CD4-positive, alpha-beta T cell treated with Interleukin-4 for 1 hour (primary cell): ENCODE data around the gene HMG20B.

Source experiments
- DNase-seq, 2 donors: peaks; one replicate each; pipeline ENCODE4 v3.0.0-alpha.2; 2020 to 2022

Gene HMG20B

DNA sequence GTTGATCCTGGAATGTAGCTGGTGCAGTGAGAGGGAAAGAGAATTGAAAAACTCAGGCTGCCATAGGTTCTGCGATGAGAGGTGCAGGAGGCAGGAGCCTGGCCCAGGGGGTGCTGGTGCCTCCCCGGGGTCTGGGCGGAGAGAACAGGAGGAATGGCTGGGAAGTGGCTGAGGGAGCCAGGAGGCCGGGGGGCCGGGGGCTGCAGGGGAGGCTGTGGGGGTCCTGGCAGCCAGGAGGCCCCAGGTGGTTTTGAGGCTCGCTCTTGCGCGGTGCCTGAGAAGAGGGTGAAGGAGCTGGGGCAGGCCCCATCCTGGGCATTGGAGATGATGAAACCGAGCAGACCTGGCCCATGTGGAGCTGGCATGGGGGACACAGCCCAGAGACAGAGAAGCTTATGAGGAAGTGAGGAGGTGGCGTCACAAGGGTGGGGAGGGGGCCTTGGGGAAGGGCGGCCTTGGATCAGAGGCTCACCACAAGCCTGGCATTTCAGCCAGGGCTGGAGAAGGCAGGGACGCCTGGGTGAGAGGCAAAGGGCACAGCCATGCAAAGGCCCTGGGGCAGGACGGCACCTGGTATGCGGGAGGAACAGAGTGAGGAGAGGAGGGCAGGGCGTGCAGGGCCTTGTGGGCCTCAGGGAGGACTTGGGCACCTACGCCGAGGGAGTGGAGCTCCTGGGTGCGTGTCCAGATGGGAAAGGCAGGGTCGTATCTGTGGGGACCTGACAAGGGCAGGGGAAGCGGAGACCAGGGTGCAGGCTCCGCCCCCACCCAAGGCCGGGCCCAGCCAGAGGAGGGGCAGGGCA lies 35.1 kb upstream of the HMG20B start:
- DNase-seq, result no peak

DNA sequence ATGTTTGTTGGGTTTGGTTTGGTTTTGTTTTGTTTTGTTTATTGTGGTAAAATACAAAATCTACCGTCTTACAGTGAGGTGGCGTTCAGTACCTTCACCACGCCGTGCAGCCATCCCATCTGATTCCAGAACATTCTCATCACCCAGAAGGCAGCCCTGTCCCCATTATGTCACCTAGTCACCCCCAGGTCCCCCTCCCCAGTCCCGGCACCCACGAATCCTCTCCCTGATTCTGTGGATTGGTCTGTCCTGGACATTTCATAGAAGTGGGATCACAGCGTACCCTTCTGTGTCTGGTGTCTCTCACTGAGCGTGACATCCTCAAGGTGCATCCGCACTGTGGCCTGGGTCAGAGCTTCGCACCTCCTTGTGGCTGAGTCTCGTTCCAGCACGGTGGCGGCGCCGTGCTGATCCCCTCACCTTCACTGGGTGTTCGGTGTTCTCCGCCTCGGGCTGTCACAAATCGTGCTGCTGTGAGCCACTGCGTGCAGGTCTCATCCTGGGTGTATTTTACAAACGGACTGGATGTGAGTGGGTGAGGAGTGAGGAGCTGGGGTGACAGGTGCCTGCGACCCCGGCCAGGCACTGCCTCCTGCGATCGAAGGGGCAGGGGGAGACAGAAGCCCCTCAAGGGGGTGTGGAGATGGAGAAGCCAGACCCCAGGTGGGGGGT lies 34.4 kb upstream of the HMG20B start:
- DNase-seq, result no peak

DNA sequence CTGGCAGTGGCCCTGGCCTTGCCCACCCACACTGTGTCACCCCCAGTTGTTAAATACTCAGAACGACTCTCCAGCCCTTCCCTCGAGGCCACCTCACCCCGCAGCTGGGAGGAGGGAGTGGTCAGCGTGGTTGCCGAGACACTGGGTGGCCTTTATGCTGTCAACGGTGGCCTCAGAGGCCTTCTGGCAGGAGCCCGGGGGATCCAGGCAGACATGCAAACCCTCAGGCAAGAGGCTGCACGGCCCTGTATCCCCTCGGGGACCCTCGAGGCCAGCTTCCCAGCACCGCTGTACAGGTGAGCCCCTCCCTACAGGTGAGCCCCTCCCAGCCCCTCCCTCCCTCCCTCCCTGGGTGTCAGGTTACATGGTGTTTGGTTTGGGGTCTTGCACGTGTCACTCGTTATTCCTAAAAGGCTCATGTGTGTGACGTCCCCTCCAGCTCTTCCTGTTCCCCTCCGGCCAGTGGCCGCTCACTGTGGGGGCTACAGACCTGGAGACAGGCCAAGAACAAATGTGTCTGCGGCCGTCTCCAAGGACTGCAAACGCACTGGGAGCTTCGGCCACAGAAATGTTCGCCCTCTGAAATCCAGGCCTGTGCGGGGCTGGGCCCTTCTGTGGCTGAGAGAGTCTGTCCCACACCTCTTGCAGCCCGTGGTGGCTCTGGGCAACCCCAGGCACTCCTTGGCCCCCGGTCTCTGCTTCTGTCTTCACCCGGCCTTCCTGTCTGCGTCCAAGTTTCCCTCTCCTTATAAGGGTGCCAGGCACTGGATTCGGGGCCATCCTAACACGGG lies 33.6 kb upstream of the HMG20B start, which contains the start of gene TEKTIP1:
TEKTIP1 (plus strand) TSS at position 210 of the 791 bp plus-strand sequence; CDS start at position 214, 4 bp downstream.
- DNase-seq, result no peak

DNA sequence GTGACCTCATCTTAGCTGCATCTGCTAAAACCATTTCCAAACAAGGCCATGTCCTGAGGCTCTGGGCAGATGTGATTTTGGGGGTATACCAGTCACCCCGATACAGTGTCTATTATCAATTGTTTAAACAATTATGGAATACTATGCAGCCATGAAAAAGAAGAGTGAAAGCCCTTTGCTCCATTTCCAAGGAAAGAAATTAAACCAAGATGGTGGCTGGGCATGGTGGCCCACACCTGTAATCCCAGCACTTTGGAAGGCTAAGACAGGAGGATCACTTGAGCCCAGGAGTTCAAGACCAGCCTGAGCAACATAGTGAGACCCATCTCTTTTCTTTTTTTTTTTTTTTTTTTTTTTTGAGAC lies 33.0 kb upstream of the HMG20B start:
- DNase-seq, result no peak

DNA sequence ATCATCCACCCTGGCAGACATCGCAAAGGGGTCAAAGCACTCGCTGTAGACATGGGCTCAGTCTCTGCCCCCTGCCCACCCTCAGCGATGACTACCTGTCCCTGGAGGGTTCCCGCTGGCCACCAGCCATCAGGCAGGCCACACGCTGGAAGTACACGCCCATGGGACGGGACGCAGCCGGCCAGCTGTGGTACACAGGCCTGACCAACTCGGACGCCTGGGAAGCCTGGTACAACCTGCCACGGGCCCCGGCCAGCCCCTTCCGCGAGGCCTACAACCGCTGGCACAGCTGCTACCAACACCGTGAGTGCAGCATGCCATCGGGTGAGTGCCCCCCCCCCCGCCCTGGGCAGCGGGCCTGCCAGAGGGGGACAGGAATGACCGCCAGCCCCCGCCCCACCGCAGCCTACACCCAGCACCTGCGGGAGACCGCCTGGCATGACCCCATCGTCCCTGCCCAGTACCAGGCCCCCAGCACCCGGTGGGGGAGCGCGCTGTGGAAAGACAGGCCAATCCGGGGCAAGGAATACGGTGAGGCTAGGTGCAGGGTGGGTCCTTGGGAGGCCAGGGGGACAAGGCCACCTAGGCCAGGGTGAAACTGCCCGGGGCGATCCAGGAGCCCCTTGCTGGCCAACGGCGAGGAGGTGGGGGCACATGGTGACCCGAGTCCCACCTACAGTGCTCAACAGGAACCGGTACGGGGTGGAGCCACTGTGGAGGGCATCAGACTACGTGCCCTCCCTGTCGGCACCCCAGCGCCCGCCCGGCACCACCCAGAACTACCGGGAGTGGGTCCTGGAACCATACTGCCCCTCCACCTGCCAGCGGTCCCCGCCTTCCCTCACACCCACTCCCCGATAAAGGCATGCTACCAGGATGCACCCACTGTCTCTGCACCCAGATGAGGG lies 29.3 kb upstream of the HMG20B start:
- DNase-seq, result no peak

- DNase-seq, result no peak
Measured at GRCh38 chr19:3544058-3544376, 28.7 kb upstream of the HMG20B start.

DNA sequence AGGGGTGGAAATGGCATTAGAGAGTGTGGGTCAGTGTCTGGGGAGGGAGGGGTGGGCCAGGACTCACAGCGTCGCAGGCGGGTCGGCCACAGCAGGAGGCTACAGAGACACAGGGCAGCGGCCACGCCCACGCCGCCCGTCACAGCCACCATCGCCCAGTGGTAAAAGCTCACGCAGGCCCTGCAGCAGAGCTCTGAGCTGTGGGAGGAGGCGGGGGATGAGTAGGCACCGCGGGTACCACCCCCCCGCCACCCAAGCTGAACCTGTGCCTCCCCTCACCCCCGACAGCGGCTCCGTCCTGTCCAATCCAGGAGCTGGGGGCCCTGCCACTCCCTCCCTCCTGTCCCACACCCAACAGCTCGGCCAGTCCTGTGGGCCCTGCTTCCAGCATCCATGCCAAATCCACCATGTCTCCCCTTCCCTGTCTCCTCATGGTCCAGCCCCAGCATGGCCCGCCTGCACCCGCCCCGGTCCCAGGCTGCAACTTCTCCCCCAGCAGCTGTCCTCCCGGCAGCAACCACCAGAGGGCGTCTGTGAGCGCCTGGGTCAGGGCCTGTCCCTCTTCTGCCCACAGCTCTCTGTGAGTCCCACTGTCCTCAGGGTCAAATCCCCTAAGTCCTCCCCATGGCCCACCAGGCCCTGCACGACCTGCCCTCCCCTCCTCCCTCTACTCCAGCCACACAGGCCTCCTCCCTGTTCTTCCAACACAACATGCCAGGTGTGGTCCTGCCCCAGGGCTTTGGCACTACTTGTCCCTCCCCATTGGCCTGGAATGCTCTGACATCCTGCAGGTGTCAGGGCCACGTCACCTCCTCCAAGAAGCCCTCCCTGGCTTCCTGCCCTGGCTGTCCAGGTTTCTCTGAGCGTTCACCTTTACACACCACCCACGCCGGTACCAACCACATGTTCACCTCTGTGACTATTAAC lies 27.7 kb upstream of the HMG20B start:
- peak; percentile 72 to 78 for DNase-seq

DNA sequence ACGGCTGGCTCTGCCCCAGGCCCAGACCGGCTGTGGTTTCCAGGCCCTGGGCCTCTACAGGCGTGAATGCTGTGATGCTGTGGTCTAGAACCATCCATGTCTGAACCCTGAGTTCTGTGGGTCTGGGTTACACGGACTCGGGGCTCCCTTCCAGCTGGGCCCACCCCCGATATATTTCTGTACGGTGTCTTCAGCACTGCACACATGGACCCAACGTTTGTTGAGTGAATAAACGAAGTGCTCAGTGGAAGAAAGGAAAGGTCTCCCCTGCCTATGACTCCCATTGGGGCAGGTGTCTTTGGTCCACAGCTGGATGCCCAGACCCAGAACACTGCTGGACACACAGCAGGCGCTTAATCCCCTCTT lies 27.1 kb upstream of the HMG20B start:
- DNase-seq, result no peak

GRCh38 chr19:3546119-3546518 lies 26.6 kb upstream of the HMG20B start:
- DNase-seq, result no peak

- peak in 1 of 2 donors; percentile 29 for DNase-seq
Measured at GRCh38 chr19:3547301-3547731, 25.4 kb upstream of the HMG20B start.

GRCh38 chr19:3547767-3548282 lies 24.9 kb upstream of the HMG20B start:
- DNase-seq, result no peak

GRCh38 chr19:3548606-3549005 lies 24.1 kb upstream of the HMG20B start:
- peak in 1 of 2 donors; percentile 74 for DNase-seq

- no peak for DNase-seq
Measured at GRCh38 chr19:3549816-3550215, 22.9 kb upstream of the HMG20B start.

DNA sequence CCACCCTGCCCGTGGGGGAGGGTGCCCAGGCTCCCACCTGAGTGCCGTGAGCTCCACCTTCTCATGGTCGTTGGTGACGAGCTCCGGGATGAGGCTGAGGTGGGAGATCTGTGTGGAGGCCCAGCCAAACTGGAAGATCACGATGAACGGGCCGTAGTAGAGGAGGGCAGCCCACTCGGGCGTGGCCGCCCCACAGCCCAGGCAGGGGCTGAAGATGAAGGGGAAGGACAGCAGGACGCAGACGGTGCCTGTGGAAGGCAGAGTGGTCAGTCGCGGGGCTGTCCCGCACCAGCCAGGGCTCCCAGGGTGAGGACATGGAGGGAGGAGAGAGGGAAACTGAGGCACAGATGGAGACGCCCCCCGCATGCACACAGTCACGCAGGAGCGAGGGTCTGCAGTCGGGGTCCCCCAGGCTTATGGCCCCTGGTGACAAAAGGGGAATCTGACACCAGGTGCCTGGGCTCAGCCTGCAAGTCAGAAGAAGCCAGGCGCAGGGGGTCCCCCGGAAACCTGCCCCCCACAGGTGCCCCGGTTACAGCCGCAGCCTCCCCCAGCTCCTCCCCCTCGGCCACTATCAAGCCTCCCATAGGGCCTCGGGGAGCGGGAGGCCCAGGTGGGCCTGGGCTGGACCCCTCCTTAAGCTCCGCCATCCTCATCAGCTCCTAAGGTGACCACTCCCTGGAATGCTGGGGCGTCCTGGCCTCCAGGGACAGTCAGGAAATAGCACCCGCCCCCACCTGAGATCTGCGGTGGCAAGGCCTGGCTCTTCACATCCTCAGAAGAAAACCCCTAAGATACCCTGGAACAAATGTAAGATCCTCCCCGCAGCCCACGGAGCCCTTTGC lies 21.6 kb upstream of the HMG20B start:
- no peak for DNase-seq

DNA sequence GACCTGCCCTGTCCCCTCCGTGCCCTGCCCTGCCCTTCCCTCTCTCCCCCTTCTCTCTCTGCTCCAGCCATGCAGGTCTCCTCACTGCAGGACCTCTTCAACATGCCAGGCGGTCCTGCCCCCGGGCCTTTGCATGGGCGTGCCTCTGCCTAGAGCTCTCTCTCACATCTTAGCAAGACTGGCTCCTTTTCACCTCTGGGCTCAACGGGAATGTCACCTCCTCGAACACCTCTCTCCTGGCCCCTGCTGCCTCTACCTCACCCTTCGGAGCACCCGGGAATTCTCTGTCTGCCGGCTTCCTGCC lies 21.0 kb upstream of the HMG20B start:
- DNase-seq, result no peak

GRCh38 chr19:3554254-3555083 lies 18.3 kb upstream of the HMG20B start:
- DNase-seq, result peak; percentile 53 to 67

DNA sequence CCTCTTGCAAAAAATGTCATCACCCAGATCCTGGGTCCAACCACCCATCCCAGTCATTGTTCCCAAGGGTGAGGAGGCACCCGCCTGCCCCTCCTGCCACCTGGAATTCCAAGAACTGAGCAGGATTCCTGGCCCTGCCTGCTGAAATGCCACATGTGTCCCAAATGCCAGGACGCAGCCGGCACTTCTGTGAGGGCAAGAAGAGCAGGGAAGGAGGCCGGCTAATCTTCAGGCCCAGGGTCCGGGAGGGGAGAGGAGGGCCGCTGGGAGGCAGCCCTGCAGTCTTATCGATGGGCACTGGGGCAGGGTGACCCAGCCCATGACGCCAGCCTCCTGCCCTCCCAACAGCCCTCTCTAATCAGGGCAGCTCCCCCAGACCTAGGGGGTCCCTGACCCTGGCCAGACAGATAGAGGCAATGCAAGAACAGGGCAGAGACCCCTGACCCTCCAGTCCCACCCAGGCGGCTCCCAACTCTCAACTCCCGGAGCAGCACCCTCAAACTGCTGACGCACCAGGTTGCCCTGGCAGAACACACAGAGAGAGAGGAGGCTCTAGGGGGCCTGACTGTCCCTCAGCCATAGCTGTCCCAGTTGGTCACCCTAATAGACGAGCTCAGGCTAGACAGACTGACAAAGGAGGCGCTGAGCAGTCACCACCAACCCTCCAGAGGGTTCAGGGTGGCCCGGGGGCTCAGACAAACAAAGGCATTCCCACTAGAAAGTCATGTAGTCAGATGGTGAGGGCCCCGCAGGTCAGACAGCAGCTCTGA lies 16.9 kb upstream of the HMG20B start:
- no peak for DNase-seq

- DNase-seq, result no peak
Measured at GRCh38 chr19:3556423-3556977, 16.2 kb upstream of the HMG20B start.
